Hippocampal formation (tissue), 2 donors: Measurements from ENCODE around the gene HDAC3.
"Not testable (repeated sequence)": the region's sequence is repeated elsewhere in the genome, so short reads cannot be mapped to it uniquely, and the experiment has no call there.

Experiments
- DNase-seq, 2 donors: peaks; one replicate each; lab custom pipeline; 2025; lab: John Stamatoyannopoulos, UW

The HDAC3 gene

DNA sequence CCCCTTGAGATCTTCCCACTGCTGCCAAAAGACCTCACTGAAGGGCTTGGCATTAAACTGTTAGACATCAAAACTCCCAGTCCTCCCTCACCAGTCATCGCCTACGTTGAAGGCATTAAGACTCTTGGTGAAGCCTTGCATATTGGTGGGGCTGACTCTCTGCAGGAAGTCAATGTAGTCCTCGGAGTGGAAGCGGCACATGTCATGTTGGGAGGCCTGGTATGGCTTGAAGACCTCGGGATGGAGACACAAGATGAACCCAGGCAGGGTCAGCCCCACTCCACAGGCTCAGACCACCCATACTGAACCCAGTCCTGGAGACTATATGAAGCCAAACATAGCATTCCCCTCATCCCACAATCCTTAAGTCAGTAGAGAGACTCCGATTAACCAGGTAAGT, 1.9 kb downstream of the HDAC3 start:
- DNase-seq, result no peak

DNA sequence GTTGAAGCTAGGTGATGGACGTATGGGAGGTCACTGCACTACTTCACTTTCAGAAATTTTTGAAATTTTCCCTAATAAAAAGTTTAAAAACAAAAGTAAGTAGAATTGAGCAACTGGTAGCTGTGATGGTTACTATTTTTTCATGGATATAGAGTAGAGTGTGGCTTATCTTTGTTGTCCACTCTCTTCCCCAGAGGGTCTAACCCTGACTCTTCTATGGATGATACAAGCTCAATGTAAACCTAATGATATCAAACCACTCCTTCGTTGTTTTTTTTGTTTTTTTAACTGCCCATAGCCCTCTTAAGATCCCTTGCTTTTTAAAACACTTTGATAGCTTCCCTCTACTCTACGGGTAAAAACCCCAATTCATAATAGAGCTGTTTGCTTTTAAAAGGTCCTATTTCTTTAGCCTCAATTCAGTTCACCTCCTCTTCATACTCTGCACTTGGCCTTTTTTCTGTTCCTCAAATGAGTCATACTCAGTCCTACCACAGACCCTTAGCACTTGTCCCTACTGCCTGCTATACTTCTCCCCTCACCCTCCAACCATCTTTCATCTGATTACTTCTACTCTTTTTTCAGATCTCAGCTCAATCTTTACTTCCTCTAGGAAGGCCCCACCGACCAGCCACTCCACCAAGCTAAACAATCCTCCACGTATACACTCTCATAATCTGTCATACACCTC, 2.6 kb downstream of the HDAC3 start:
- no peak for DNase-seq

DNA sequence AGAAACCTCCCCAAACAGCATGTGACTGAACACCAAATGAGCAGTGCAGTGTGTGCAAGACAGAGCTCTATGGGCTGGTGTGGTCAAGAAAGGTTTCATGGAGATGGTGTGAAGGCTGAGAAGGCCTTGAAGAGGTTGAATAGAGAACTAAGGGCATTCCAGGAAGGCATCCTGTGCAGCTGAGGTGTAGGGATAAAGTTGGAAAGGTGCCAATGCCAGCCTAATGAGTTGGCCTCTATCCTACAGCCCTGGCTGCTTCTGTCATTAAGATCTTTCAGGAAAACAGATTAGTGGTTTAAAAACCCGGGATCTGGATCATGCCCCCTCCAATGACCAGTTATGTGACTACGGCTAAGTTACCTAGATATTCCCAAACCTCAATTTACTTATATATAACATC, 4.0 kb downstream of the HDAC3 start:
- DNase-seq, result no peak

DNA sequence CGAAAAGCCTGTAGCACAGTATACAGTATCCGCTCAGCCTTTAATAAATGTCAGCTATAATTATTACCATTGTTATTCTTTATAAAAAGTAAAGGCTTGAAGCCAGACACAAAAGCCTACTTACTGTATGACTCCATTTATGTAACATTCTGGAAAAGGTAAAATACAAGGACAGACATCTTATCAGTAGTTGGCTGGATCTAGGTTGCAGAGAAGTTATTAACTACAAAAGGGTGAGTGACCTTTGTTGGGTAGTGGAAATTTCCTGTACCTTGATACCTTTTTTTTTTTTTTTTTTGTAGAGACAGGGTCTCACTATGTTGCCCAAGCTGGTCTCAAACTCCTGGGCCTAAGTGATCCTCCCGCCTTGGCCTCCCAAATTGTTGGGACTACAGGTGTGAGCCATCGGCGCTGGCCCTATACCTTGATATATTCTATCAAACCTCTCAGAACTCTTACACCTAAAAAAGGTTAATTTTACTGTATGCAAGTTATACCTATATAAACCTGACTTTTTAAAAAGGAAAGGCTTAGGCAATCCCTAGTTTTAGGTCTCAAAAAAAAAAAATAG, 6.0 kb downstream of the HDAC3 start:
- DNase-seq, result no peak

DNA sequence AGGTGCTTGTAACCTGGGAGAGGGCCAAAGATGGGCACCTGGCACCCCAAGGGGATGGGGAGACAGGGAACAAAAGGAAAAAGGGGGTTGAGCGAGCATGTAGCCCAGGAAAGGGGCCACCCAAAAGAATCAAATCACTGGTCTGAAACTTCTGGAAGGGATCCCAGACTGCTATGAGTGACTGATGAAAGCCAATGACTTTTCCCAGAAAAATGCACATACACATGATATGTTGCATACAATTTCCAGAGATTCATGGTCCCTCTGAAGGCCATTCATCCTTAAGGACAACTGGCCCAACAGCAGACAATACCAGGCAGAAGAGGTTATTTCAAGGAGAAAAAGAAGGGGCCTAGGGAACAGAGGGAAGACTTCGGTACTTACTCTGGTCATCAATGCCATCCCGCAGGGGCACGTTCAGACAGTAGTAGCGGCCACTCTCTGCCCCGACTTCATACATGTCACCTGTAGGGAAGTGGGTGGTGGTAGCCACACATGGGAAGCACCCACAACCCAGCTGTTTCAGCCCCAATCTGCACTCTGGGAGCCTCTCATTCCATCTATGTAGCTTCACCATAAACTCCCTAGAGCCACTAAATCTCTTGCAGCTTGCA, 8.4 kb downstream of the HDAC3 start:
- DNase-seq, result no peak

DNA sequence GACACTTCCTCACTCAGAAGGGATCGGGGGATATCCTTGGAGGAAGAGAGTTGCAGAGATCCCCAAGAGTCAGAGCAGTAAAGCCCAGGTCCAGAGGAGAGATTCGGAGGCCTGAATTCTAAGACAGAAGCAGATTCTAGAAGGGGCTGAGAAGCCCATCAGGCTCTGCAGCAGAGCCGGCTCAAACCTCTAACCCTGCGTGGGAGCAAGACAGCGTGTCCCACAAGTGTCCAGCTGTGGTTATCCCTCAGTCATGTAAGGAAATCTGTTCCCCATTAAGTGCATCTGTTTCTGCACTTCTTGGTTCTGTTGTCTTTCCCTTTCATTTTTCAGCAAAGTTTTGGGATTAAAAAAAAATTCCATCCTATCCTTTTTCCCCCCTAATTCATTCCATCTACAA, 13.0 kb downstream of the HDAC3 start:
- DNase-seq, result no peak

DNA sequence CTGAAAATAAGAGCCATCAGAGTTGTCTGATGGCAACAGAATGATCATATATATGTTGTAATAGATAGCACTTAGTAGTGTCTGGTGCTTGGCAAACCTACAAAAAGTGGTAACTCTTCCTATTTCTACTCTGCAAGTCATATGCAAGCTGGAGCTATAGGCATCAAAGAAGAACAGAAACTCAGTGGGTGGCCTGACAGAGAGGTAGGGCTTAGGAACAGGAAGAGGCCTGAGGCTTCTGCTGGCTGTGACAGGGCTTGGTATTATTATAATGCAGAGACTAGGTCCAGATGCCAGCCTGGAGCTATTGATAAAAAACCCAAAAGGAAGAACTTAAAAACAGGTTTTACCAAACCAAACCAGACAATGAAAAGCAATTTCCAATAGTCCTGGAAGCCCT, 13.5 kb downstream of the HDAC3 start:
- DNase-seq, result no peak

DNA sequence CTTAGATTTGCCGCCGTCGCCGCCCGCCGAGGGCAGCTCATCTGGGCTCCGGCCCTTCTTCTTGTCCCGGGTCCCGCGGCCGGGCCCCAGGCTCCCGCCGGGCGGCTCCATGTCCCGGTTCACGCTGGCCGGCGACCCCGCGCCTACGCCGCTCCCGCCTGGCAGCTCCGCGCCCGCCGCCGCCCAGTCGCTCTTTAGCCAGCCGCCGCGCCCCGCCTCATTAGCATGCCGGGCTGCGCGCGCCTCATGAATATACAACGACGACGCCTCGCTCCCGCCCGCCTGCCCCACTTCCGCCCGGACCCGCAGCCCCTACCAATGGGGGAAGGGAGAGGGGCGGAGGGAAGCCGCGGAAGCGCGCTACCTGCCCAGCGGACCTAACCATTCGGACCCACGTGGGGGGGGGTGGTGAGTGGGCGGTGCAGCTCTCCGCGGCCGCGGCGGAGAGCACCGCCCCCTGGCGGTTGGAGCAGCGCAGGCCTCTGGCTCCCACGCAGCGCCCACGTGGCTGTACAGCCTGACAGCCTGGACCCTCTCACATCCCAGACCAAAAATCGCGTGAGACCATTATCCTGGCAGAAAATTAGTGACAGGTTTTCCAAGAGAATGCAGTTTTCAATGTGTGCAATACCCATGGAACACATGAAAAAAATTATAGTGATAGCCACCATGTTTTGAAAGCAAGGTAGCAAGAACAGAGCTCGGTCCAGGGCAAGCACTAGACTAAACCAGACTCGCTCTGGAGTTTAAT, 17.7 kb downstream of the HDAC3 start, which contains the start of gene DIAPH1:
TSS of gene DIAPH1 (minus strand) at position 197 of the 751 bp plus-strand sequence. CDS start at position 111, 86 bp downstream.
- peak; percentile 69 to 82 for DNase-seq

DNA sequence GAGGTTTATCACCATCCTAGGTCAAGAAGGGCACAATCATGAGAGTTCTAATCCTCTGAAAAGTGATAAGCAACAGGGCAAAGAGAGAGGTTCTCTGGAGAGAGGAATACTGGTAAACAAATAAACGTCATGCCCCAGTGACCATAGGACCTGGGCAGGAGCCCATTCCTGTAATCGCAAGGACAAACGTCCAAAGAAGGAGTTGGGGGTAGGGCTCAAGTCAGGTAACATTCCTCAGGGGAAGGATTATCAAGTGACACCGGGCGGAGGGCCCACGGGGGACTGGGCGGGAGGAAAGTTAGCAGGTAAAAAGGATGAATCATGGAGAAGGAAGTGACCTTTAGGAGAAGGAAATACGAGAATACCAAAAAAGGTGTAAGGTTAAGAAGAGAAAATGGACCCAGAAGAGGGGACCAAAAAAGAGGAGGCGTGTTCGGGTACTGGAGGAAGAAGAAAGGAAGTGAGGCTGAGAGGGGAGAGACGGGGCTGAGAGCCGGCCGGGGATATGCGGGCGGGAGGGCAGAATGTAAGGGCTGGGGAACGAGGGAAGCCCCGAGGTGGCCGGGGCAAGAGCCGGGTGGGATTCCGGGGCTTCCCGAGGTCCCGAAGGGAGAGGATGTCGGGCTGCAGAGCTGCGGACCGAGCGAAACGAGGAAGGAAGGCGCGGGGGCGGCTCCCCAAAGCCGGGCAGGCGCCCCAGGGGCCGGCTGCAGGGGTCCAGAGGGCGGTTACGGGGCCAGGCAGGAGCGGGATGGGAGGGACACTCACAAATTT, 18.4 kb downstream of the HDAC3 start:
- DNase-seq, result no peak

DNA sequence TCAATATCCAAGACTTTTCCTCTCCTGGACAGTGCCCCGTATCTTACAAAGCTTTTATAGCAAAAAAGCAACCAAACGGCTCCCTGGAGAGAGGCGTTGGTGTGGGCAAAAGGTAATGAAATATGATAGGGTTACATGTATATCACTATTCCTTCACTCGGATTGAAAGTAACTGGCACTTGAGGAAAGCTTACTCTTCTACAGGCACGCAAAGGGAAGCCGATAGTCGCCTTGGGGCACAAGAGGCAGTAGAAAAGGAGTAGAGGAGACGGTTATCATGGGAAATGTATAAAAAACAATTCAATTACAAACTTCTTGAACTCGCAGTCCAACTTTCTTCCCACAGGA, 19.0 kb downstream of the HDAC3 start:
- no peak for DNase-seq

DNA sequence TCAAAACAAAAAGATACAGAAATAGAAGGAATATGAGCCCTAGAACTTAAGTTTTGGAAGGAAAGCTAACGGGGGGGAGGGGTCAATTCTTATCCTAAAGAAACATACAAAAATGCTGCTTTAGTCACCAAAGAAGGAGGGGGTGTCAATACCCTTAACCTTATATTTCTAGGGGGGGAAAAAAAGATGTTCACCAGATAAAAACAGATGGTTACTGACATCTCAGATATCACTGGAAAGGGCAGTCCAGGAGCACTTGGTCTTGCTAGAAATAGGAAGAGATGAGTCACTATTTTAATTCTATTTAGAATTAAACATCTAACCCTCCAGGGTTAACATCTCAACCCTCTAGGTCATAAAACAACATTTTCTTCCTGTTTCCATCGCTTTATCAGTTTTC, 19.5 kb downstream of the HDAC3 start:
- DNase-seq, result no peak

DNA sequence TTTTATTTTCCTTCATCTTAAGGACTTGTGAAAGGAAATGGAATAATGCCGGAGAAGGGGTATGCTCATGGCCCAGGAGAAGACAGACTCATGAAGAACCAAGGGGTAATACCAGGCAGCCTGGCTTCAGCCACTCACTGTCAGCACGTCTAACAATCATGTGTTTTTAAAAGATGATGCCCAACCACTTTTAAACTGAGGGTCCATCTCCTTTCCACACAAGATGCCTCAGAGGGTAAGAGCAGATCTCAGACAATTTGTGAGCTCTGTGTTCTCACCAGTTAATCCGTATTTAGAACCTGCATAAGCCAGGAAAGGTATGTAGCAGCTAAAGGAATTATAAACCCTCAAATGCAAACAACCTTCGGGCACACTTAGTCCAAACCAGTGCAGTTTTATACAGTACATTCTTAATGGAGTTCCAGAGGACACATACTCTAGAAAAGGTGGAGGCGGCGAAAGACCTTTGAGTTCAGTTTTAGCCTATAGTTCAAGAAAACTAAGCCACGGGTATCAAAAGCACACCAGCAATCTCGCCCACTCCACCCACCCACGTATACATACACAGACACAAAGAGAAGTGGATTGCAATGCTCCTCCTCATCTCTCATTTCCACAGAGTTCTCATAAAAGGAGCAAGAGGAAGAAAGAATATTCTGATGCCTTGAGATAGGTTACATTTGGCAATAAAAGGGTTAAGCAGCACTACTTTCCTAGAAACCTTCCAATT, 20.5 kb downstream of the HDAC3 start:
- no peak for DNase-seq

DNA sequence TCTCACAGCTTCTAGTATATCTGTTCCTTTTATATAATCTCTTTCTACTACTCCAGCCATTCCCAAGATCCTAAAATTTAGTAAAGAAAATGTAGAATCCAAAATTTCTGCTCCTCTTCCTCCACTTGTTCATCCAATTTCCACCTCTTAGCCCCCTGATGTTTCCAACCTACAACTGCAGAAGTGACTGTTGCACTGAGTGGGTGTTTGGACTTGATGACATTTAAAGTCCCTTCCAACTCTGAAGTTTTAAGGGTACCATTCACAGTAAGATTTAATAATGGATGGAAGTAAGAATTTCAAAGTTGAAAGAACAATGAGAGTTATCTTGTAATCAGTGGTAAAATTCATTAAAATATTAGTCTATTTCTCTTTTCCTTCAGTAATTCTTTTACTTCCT, 23.3 kb downstream of the HDAC3 start:
- no peak for DNase-seq

DNA sequence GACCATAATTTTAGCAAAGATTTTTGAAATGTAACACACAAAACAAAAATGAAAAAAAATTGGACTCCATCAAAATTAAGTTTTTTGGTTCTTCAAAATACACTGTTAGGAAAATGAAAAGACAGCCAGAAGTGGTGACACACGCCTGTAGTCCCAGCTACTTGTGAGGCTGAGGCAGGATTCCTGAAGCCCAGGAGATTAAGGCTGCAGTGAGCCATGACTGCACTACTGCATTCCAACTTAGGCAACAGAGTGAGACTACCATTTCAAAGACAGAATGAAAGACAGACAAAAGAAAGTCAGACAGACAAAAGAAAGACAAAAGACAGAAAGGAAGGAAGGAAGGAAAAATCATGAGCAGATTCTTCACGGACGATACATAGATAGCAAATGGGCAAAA, 25.4 kb downstream of the HDAC3 start:
- no peak for DNase-seq

DNA sequence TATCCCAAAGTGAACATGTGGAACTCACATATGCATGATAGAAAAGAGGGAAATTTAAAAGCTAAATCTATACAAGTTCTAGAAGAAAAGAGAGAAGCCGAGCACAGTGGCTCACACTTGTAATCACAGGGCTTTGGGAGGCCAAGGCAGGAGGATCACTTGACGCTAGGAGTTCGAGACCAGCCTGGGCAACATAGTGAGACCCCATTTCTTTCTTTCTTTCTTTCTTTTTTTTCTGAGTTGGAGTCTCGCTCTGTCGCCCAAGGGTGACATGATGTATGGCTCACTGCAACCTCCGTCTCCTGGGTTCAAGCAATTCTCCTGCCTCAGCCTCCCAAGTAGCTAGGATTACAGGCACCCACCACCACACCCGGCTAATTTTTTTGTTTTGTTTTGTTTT, 26.7 kb downstream of the HDAC3 start:
- not testable (repeated sequence) for DNase-seq

DNA sequence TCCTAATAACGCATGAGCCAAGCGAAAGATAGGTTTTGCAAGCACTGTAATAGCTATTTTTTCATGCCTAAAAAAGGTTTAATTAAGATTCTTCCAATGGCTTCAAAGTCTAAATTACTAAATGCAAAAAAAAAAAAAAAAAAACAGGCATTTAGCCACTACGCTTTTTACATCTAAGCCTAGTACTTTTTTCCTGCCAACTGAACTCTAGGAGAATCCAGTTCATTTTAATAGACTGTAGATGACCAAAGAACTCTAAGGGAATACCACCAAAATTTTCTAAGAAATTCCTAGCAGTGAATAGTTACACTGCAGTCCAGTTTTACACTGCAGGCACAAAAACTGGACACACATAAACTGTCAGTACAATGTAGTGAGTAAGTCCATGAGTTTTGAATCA, 27.6 kb downstream of the HDAC3 start:
- DNase-seq, result no peak

DNA sequence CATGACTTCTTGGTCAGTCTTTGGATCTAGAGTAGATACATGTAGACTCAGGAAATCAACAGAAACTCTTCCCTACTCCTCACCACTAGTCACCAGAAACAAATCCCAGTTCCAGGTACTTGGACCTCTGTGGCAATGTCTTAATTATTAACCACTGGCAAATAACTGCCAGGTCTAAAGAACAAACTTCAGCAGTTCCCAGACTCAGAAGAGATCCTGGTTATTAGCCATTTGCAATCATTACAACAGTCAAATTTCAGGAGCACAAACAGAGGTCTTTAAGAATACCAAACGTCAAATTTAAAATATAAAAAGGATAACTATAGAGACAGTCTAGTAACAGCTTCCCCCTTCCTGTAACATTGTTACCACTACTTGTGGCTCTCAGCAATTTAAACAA, 28.1 kb downstream of the HDAC3 start:
- no peak for DNase-seq

DNA sequence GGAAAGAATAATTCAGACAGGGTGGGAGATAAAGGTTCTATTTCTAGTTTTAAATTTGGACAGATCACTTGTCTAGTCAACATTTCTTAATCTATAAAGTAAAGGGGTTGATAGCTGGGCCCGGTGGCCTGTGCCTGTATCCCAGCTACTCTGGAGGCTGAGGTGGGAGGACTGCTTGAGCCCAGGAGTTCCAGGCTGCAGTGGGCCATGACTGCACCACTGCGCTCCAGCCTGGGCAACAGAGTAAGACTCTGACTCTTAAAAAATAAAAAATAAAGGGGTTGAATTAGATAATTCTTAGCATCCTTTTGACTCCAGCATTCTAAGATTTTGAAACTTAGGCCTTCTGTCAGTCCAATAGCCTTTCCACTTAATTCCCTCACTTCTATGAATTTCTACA, 28.6 kb downstream of the HDAC3 start:
- DNase-seq, result no peak

DNA sequence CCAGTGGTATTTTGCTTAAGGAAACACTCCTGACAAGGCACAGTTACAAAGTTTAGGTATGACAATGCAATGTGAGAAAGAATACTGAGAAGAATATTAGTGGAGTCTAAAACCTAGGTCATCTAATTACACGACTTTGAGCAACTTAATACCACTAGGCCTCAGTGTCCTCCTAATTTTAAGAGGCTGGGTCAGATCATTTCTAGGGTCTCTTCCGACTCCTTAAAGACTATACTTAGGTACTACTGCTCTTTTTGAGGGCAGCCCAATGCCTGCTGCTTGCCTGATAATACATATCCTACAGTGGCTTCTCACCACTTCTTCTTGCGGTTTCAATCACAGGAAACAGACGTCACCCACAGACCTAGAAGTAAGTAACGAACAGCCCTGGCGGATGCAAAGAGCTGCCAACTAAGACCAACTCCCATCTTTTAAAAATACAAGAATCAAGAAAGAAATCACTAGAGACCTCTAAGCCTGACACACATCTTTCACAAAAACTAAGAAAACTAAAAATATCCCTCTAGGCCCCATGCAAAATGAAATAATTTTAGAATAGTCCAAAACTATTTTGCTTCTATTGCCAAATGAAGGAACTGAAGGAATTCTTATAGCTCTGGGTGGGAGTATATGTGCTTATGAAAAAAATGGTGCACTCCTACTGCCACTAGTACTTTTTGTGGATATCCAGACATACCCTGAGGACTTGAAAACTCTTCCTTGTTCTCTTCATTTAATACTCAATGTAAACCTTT, 30.9 kb downstream of the HDAC3 start:
- DNase-seq, result no peak

DNA sequence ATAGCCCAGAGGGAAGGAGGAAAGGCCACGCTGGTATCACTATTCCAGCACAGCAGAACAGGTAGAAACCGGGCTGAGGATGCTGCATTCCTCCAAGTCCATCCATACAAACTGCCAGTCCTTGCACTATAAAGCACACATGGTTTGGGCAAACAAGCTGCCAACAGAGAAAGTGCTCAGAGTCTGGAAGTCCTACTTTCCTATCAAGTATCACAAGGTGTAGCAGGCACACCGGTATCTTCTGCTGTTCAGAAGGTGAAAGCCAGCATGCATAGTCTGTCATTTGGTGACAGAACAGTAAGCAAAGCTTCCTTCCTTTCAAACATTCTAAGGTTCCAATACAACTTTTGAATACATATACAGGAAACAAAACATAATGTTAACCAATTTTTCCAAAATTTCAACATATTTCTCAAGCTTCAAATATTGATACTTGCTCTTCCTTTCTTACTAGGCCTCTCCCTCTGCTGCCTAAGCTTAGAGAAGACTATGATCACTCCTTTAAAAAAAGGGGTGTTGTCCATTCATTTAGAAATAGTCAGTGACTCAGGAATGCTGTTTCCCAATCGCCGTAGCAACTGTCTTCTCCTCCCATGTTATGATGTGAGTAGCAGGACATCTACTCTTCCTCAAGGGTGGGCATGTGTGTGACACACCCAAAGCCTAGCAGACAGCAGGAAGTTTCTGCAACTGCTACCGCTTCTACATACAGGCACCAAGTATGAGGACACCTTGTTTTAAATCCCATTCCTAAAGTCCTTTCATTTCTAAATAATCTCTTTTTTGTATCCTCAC, 32.5 kb downstream of the HDAC3 start:
- no peak for DNase-seq
